Neuronal stem cell (in vitro differentiated cells): Measurements from ENCODE around the gene HTRA3.

ENCODE experiments used
- DNase-seq: peaks from one replicate; pipeline ENCODE4 v3.0.0-alpha.2; 2013; ENCODE audit warnings: low spot score
- H2AFZ ChIP-seq: one replicate; pipeline ENCODE4 v1.6.1; 2013; ENCODE audit warnings: mild to moderate bottlenecking, low read length, inconsistent platforms
- H2AK5ac ChIP-seq: 2 replicates; pipeline ENCODE4 v1.6.1; 2013; ENCODE audit warnings: low read depth, mild to moderate bottlenecking, inconsistent platforms, low read length, moderate library complexity, mixed read lengths
- H2BK120ac ChIP-seq: 2 replicates; pipeline ENCODE4 v1.6.1; 2013; ENCODE audit warnings: low read depth, mild to moderate bottlenecking, inconsistent platforms, low read length, moderate library complexity, mixed read lengths
- H2BK12ac ChIP-seq: one replicate; pipeline ENCODE4 v1.6.1; 2013; ENCODE audit warnings: low read length, inconsistent platforms
- H2BK15ac ChIP-seq: 2 replicates; pipeline ENCODE4 v1.6.1; 2013; ENCODE audit warnings: mild to moderate bottlenecking, low read length, inconsistent platforms, mixed read lengths
- H2BK5ac ChIP-seq: one replicate; pipeline ENCODE4 v1.6.1; 2013; ENCODE audit warnings: inconsistent platforms, mild to moderate bottlenecking, low read length, moderate library complexity
- H3K14ac ChIP-seq: one replicate; pipeline ENCODE4 v1.6.1; 2013; ENCODE audit warnings: low read length, inconsistent platforms
- H3K18ac ChIP-seq: 2 replicates; pipeline ENCODE4 v1.6.1; 2013; ENCODE audit warnings: low read length, inconsistent platforms
- H3K23ac ChIP-seq: 2 replicates; pipeline ENCODE4 v1.6.1; 2013; ENCODE audit warnings: low read depth, mild to moderate bottlenecking, mixed read lengths, low read length, inconsistent platforms; ENCODE audit not compliant: poor library complexity
- H3K27ac ChIP-seq: replicated peaks from 3 replicates; pipeline ENCODE4 v1.5.1; 2013; ENCODE audit warnings: low read length, inconsistent platforms
- H3K27me3 ChIP-seq, 3 experiments: 2 replicates each; pipeline ENCODE4 v1.6.1; 2013; ENCODE audit warnings: low read length in 3 of 3, mild to moderate bottlenecking in 2 of 3, inconsistent platforms in 1 of 3, low read depth in 1 of 3, mixed read lengths in 1 of 3, moderate library complexity in 1 of 3; ENCODE audit not compliant: control insufficient read depth in 3 of 3, insufficient read depth in 3 of 3
- H3K36me3 ChIP-seq, 2 donors: replicated peaks in 1 of 2; 2 replicates each; pipeline ENCODE4 v1.6.1; 2013; ENCODE audit warnings: low read length in 2 of 2; ENCODE audit not compliant: control insufficient read depth in 2 of 2, insufficient read depth in 2 of 2
- H3K4ac ChIP-seq: 2 replicates; pipeline ENCODE4 v1.6.1; 2013; ENCODE audit warnings: inconsistent platforms, mild to moderate bottlenecking, low read length, moderate library complexity
- H3K4me1 ChIP-seq, 2 donors: 1 replicate in 1 of 2; 2 replicates in 1 of 2; pipeline ENCODE4 v1.6.1; 2013; ENCODE audit warnings: low read length in 2 of 2, low read depth in 1 of 2; ENCODE audit not compliant: control insufficient read depth in 2 of 2, insufficient read depth in 1 of 2
- H3K4me2 ChIP-seq: one replicate; pipeline ENCODE4 v1.6.1; 2013; ENCODE audit warnings: mild to moderate bottlenecking, low read length, inconsistent platforms; ENCODE audit not compliant: insufficient read depth, poor library complexity, severe bottlenecking
- H3K4me3 ChIP-seq, 2 donors: 2 replicates each; pipeline ENCODE4 v1.5.1; 2013; ENCODE audit warnings: low read length in 2 of 2, mild to moderate bottlenecking in 2 of 2, inconsistent platforms in 1 of 2, moderate library complexity in 1 of 2
- H3K79me1 ChIP-seq: one replicate; pipeline ENCODE4 v1.6.1; 2013; ENCODE audit warnings: low read depth, mild to moderate bottlenecking, inconsistent platforms, low read length, moderate library complexity
- H3K9ac ChIP-seq: one replicate; pipeline ENCODE4 v1.6.1; 2013; ENCODE audit warnings: mild to moderate bottlenecking, low read depth, low read length, inconsistent platforms; ENCODE audit not compliant: poor library complexity
- H3K9me3 ChIP-seq, 2 donors: replicated peaks in 1 of 2; 2 replicates each; pipeline versions ENCODE3 to v1.6.1; 2013; ENCODE audit warnings: low read length in 2 of 2, mild to moderate bottlenecking in 2 of 2, inconsistent platforms in 1 of 2, low read depth in 1 of 2, mixed read lengths in 1 of 2, moderate library complexity in 1 of 2; ENCODE audit not compliant: control insufficient read depth in 2 of 2, insufficient read depth in 1 of 2
- H4K8ac ChIP-seq: one replicate; pipeline ENCODE4 v1.6.1; 2013; ENCODE audit warnings: low read depth, mild to moderate bottlenecking, inconsistent platforms, low read length, moderate library complexity
- H4K91ac ChIP-seq: one replicate; pipeline ENCODE4 v1.6.1; 2013; ENCODE audit warnings: low read length, low read depth, mild to moderate bottlenecking, inconsistent platforms; ENCODE audit not compliant: poor library complexity
- WGBS, 2 donors: extraction: QIAGEN DNeasy Blood & Tissue Kit; methylation state at CpG; one replicate each; pipeline ENCODE4 v1.1.7; 2013; ENCODE audit warnings: missing lambda C conversion rate in 2 of 2, mixed read lengths in 1 of 2; ENCODE audit not compliant: insufficient read length in 2 of 2, insufficient replicate concordance in 1 of 2; ENCODE audit errors: extremely low coverage in 2 of 2; 5-methylcytosine and 5-hydroxymethylcytosine counted together

HTRA3 gene

GRCh38 chr4:8300832-8301231 lies 31.3 kb downstream of the HTRA3 start:
- Histone ChIP-seq H3K36me3 (no peaks in the 10 kb centered on the region), H3K4me1 (peaks cover 0 to 2% of the 10 kb centered on the region in 2 donors), H3K27ac (no peak overlapping the region), H3K18ac (no peak overlapping the region), H2BK15ac (no peak overlapping the region), H2BK5ac (no peak overlapping the region), H2BK120ac (no peak overlapping the region), H2AFZ (no peak overlapping the region), H3K9ac (no peak overlapping the region), H3K4ac (no peak overlapping the region), H3K4me2 (no peak overlapping the region), H3K9me3 (peaks cover 0 to 3% of the 10 kb centered on the region in 2 donors), H2AK5ac (no peak overlapping the region), H4K91ac (no peak overlapping the region), H4K8ac (no peak overlapping the region), H3K23ac (no peak overlapping the region), H3K14ac (no peak overlapping the region), H3K79me1 (peaks cover 2% of the 10 kb centered on the region), H2BK12ac (no peak overlapping the region), H3K4me3 (no peak overlapping the region), H3K27me3 (no peaks in the 10 kb centered on the region)
- DNase-seq, result no peak
- 100% methylated on average over 1 of the region's 1 CpG; no CpG with 5 or more reads in 1 of the 2 donors for WGBS, 2 donors

GRCh38 chr4:8301851-8302730 lies 32.5 kb downstream of the HTRA3 start:
- Histone ChIP-seq H3K27me3 (no peaks in the 10 kb centered on the region), H4K8ac (no peak overlapping the region), H3K4me1 (peaks cover 0 to 8% of the 10 kb centered on the region in 2 donors), H3K9me3 (peaks cover 0 to 3% of the 10 kb centered on the region in 2 donors), H3K36me3 (no peaks in the 10 kb centered on the region), H3K4me2 (no peak overlapping the region), H3K9ac (no peak overlapping the region), H3K14ac (peak overlapping the region; percentile 47), H2AFZ (no peak overlapping the region), H3K23ac (peak overlapping the region; percentile 0), H3K27ac (no peak overlapping the region), H3K18ac (no peak overlapping the region), H3K4ac (no peak overlapping the region), H2BK15ac (peak overlapping the region; percentile 83), H2BK12ac (no peak overlapping the region), H2AK5ac (peak overlapping the region; percentile 89), H2BK5ac (no peak overlapping the region), H3K4me3 (peak overlapping the region in 1 of 2 donors; percentile 4), H2BK120ac (no peak overlapping the region), H4K91ac (no peak overlapping the region), H3K79me1 (peaks cover 2% of the 10 kb centered on the region)
- DNase-seq, result no peak
- WGBS, 2 donors, result no CpG with 5 or more reads among the region's 22 CpGs

- Histone ChIP-seq H2BK12ac (no peak overlapping the region), H3K4me3 (no peak overlapping the region), H3K79me1 (peaks cover 2% of the 10 kb centered on the region), H3K4me2 (no peak overlapping the region), H3K27ac (no peak overlapping the region), H2BK120ac (no peak overlapping the region), H3K36me3 (no peaks in the 10 kb centered on the region), H2AFZ (no peak overlapping the region), H3K4me1 (peaks cover 0 to 8% of the 10 kb centered on the region in 2 donors), H4K8ac (no peak overlapping the region), H3K9ac (no peak overlapping the region), H3K9me3 (peaks cover 0 to 3% of the 10 kb centered on the region in 2 donors), H3K27me3 (peaks cover 0 to 3% (median 0%) of the 10 kb centered on the region in 3 experiments), H3K23ac (no peak overlapping the region), H3K14ac (no peak overlapping the region), H3K4ac (no peak overlapping the region), H2AK5ac (peak overlapping the region; percentile 24), H2BK15ac (no peak overlapping the region), H3K18ac (no peak overlapping the region), H4K91ac (no peak overlapping the region), H2BK5ac (no peak overlapping the region)
- WGBS, 2 donors, result no CpG with 5 or more reads among the region's 4 CpGs
- no peak for DNase-seq
Measured at GRCh38 chr4:8303081-8303480, 33.5 kb downstream of the HTRA3 start.

- Histone ChIP-seq H3K14ac (no peak overlapping the region), H3K4me1 (peaks cover 0 to 8% of the 10 kb centered on the region in 2 donors), H3K4ac (no peak overlapping the region), H2BK15ac (no peak overlapping the region), H3K27me3 (peaks cover 0 to 4% (median 0%) of the 10 kb centered on the region in 3 experiments), H3K9ac (no peak overlapping the region), H3K36me3 (no peaks in the 10 kb centered on the region), H3K9me3 (peaks cover 0 to 3% of the 10 kb centered on the region in 2 donors), H3K27ac (no peak overlapping the region), H3K4me2 (no peak overlapping the region), H4K8ac (no peak overlapping the region), H2BK5ac (no peak overlapping the region), H2AFZ (no peak overlapping the region), H2BK12ac (no peak overlapping the region), H3K23ac (no peak overlapping the region), H3K4me3 (no peak overlapping the region), H3K79me1 (peaks cover 2% of the 10 kb centered on the region), H2BK120ac (no peak overlapping the region), H3K18ac (peak overlapping the region; percentile 29), H2AK5ac (no peak overlapping the region), H4K91ac (no peak overlapping the region)
- no peak for DNase-seq
- no CpG with 5 or more reads among the region's 13 CpGs for WGBS, 2 donors
Measured at GRCh38 chr4:8303485-8304281, 34.1 kb downstream of the HTRA3 start.
